DMS53 treated with DMSO at 0.1 percent for 48 hours (cell line): ENCODE results near the gene LYRM4.
"Not testable (repeated sequence)": the region's sequence is repeated elsewhere in the genome, so short reads cannot be mapped to it uniquely, and the experiment has no call there.

Source experiments
- DNase-seq: peaks from one replicate; lab custom pipeline; 2025; ENCODE audit not compliant: unreplicated experiment; lab: John Stamatoyannopoulos, UW

LYRM4 gene

DNA sequence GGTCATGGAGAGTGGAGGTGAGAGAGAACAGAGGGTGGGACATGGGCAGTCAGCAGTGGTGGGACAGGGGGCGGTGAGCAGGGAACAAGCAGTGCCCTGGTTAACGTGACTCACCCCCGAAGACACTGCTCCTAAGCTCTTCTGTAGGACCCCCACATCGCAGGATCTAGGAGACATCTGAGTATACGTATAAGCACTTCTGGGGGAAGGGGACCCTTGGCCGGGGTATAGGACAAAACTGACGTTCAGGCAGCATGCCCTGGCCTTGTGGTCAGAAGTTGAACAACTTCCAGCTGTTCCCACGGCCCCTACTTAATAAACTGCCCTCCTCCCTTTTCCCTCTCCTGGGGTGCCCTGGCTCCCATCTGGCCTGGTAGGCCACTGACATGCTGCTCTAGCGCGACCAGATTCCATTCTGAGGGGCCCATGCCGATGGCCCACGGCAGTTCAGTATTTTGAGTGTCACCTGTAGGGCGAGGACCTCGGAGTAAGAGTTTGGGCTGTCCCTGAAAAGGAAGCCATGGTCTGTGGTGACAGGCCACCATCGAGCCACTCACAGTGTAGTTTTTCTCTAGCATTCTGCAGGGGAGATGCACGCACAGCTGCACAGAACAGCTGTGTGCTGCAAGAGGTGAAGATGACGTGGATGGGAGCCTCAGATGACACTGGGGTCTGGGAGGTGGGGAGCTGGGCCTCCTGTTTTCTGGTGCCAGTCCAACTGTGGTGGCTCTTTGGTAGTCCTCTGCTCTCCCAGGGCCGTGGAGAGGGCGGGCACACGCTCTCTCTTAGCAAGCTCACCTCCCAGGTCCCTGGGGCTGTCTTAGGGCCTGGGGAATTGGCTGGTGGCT, 137.2 kb downstream of the LYRM4 start:
- no peak for DNase-seq

DNA sequence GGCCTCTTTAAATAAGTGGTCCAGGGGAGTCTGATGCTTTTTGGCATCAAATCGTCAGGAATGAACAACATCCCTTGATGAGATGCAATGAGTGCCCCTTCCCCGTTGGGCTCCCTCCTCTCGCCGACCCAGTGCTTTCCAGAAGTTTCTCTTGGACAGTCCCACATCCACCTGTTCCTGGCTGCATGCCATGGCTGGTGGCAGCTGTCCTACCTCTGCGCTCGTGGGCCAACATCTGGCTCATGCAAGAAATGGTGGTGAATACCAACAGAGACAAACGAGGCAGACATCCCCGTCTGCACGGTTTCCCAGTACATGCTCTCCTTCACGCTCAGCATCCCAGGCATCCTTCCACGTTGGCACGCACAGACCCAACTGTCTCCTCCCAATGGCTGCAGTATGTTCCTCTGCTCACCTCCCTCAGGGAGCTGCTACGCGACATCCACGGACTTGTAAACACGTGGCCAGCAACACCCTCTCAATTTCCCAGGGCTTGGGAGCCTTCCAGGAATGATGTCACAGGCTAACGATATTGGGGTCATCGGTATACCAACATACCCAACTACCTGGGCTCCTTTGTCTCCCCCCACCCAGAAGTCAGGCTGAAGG, 138.1 kb downstream of the LYRM4 start:
- no peak for DNase-seq

DNA sequence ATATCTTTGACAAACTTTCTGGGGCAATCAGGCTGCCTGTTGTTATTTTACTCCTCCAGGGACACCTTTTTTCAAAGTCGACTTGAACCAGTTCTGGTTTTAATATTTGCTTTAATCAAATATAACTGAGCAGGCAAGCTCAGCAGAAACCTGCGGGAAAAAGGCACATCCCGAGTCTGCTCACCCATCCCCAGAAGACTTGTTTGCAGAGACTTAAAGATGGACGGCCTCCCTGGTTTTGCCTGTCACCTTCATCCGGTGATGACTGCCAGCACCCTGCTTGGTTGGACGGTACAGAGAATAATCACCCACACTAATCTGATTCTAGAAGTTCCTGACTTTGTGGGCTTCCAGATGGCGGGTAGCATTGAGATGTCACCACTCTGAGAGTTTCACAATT, 138.8 kb downstream of the LYRM4 start:
- no peak for DNase-seq

DNA sequence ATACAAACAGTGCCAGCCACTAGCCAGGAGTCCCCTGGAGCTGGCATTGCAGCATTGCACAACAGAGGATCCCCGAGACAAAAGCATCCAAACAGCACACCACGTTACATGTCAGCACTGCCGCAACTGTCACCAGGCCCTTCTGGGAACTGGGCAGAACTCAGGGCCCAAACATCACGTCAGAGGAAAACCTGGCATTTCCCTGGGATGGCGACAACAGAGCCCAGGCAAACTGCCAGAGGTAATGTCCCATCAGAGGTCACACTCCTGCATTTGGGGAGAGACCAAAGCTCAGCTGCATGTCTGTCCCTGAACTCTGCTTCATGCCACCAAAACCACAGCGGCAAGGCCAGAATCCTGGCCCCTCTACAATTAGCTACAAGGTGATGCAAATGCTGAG, 139.3 kb downstream of the LYRM4 start:
- no peak for DNase-seq

DNA sequence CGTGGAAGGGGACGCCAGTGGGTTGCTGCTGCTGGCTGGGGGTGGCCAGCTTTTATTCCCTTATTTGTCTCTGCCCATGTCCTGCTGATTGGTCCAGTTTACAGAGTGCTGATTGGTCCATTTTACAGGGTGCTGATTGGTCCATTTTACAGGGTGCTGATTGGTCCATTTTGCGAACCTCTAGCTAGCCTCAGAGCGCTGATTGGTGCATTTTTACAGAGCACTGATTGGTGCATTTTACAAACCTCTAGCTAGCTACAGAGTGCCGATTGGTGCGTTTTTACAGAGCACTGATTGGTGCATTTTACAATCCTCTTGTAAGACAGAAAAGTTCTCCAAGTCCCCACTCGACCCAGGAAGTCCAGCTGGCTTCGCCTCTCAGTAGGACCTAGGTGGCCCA, 140.2 kb downstream of the LYRM4 start:
- not testable (repeated sequence) for DNase-seq

DNA sequence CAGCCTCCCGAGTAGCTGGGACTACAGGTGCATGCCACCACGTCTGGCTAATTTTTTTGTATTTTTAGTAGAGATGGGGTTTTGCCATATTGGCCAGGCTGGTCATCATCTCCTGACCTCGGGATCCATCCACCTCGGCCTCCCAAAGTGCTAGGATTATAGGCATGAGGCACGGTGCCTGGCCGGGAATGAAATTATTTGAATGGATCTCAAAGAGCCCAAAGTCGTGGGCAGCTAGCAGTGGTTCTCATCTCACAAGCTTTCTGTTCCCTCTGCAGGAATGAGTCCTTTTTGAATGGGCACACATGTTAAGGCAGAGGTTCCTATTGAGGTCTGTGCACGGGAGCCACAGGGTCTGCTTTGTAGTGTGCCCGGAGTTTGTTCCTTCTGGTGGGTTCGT, 140.7 kb downstream of the LYRM4 start:
- DNase-seq = no peak

DNA sequence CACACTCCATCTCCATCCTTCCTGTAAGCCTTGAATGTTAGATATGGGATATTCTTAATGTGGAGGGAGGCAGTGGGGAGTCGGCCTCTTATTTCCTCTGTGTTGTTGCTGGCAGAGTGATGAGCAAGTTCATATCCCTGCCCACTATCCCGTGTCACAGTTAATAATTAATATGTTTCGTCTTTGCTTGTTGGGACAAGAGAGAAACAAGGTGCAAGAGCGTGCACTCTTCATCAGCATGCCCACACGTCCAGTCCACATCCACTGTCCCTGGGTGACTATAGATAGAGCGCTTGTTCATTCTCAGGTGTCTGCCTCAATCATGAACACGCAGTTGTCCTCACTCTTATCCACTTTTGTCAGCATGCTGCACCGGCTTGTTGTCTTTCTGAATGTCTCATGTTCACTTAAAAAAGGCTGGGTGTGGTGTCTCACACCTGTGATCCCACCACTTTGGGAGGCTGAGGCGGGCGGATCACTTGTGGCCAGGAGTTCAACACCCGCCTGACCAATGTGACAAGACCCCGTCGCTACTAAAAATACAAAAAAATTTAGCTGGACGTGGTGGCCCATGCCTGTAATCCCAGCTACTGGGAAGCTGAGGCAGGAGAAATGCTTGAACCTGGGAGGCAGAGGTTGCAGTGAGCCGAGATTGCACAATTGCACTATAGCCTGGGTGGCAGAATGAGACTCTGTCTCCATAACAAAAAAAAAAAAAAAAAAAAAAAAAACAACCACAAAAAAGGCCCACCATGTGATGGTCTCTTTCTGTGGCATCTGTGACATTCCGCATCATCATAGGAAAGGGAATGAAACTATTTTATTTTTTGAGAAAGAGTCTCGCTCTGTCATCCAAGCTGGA, 141.4 kb downstream of the LYRM4 start:
- peak; percentile 13 for DNase-seq

DNA sequence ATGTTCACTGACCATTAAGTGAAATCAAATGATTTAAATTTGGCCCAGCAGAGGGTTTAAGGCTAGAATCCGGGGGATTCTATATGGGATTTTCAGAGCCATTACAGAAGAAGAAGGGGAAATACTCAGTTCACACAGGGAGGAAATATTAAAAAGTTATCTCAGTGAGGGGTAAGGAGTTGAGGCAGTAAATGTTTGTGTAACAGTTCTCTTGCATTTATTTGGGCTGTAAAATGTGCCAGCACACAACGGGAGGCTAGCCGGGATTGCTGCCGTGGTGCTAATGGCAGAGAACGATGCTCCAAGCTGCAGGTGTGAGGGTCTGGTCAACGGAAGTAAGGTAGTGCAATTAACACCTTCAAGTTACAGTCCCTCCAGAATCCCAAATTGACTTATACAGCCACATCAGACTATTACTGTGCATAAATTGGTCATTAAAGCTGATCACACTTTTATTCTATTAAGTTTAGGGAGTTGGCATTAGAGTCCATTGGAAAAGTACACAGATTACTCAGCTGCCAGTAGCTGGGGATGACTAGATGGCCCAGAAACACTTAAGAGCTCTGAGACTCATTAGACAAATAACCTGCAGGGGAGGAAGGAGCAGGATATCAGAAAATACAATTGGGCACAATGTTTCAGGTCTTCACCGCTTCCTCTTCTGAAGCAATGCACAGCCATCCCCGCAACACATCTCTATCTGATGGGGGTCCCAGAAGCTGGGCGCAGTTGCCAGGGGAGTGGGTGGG, 144.3 kb downstream of the LYRM4 start:
- no peak for DNase-seq

DNA sequence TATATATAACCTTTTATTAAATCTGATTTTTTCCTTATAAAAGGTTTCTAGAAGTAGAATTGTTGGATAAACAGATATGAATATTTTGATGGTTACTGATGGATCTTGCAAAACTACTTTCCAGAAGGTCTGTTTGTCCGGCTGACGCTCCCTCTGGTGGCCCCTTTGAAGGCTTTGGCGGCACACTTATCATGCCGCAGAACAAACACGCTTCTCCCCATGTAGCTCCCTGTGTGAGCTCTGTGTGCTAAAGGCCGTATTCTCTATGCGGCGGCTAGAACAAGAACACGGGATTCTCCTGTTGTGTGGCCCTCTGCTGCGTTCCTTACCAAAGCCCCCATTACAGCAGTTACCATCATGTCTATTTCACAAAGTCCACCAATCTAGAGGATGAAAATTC, 145.6 kb downstream of the LYRM4 start:
- peak; percentile 59 for DNase-seq

DNA sequence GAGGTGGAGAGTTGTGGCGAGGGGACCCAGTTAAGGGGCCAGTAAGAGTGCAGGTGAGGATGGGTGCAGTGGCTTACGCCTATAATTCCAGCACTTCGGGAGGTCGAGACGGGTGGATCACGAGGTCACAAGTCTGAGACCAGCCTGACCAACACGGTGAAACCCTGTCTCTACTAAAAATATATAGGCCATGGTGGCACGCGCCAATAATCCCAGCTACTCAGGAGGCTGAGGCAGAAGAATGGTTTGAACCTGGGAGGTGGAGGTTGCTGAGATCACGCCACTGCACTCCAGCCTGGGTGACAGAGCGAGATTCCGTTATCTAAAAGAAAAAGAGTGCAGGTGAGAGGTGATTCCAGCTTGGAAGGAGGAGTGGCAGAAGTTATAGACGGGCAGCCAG, 147.7 kb downstream of the LYRM4 start:
- no peak for DNase-seq

DNA sequence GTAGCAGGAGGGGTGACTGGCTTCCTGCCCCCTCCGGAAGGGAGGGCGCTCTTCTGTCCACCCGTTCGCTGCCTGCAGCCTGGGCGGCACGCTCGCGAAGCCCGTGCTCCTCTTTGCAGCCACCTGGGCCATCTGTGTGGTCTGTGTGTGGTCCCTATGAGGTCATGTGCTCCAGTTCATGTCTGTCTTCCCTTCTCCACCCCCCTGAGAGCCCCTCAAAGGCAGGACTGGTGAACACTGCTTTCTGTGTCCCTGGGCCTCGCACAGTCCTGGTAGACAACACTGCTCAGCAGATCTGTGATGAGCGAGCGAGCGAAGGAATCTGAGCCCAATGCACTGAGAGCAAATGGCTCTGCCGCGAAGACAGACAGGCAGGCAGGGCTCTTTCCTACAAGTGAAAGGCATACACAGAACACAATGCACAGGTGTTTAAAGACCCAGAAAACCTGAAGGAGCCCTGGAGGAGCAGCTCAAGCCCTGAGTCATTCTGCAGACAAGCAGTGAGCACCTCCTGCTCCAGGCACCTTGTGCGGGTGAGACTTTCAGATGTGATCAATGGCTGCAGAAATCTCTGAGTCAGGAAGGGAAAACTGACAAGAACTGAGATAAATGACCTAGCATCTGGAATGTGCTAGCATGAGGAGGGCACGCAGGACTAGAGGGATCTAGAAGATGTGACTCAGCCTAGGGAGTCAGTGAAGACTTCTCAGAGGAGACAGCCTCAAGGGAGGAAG, 148.5 kb downstream of the LYRM4 start:
- DNase-seq = no peak

DNA sequence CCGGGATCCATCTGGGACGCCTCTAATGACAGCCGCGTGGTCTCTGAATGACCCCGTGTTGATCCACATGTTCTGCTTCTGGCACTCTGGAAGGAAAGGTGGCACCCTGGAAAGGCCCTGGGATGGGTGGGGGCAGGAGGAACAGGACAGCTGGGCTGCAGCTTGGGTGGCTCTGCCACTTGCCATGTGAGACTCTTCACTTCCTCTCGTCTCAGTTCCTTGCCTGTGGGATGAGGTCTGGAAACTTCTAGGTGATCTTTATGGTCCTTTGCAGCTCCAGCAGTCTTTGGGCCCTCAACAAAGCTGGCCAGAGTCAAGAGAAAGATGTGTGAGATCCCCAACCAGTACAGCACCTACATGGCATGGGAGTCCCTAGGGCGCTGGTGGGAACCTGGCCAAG, 149.1 kb downstream of the LYRM4 start:
- DNase-seq = no peak

DNA sequence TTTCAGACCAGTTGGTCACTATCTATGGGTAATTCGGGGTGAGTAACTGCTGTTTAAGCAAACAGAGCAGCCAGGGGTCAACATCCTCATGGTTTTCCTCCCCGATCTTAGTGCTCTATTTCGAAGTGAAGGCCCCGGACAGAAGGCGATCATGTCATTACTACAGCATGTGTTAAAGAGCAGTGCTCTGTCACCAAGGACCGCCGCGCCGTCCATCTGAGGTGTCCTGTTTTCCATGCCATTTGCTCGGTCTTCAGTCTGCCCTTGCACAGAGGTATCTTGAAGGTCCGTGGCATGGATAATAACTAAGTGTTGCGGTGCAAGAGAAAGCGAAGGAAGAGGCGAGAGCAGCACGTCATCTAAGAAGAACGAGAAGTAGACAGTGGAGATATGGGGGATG, 150.5 kb downstream of the LYRM4 start:
- DNase-seq = no peak

DNA sequence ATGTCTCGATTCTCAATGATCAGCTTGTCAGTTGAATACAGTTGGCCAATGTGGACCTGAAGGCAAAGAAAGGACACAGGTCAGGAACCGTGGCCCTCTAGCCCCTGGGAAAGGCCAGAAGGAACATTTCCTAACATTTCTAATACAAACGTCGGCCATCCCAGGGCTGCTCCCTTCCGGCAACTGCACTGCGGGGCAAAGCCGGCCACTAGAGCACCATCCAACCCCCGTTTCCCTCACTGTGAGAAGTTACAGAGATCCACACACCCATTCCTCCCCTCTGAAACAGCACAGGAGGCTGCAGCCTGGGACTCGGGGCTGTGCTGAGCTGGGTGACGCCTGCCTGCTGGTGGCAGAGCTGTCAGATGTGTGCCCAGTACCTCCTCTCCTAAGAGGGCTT, 151.3 kb downstream of the LYRM4 start:
- no peak for DNase-seq

DNA sequence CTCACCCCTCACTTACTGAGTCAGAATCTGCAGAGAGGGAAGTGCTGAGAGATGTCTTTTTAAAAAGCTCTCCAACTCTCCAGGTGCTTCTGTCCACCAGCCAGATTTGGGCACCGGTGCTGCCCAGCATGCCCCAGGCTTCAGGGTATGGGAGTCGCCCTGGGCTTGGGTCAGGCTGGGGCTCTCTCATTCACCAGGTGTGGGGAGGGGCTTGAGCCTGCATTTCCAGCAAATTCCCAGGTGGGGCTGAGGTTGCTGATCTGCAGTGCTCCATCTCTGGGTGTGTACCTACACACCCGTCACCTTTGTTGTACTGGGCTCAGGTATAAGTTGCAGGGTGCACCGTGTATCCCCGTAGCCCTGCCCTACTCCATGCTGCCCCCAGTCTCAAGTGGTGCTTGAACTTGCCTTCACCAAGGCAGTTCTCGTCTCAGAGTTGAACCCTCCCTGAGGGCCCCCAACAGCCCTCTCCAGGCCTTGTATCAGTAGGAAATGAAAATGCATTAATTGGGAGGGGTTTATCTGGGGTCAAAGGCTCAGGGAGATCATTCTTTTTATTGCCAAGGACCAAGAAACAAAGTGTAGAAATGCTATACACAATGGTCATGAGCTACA, 152.1 kb downstream of the LYRM4 start:
- no peak for DNase-seq

DNA sequence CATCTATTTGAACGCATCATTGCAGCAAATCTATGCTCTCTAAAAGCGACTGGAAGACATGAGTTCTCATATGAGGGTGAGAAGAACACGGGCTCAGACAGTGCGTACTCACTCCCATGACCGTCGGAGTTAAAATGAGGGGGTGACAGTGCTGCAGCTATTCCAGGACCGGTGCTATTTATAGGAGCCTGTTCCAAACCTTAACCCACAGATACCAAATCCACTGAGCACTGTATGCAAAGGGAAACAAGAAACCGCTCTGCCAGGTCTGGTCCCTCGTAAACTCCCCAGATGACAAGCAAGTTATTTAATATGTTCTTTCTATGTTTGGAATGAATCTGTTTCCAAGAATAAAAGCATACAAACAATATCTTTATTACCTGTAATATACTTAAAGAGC, 152.7 kb downstream of the LYRM4 start:
- no peak for DNase-seq

DNA sequence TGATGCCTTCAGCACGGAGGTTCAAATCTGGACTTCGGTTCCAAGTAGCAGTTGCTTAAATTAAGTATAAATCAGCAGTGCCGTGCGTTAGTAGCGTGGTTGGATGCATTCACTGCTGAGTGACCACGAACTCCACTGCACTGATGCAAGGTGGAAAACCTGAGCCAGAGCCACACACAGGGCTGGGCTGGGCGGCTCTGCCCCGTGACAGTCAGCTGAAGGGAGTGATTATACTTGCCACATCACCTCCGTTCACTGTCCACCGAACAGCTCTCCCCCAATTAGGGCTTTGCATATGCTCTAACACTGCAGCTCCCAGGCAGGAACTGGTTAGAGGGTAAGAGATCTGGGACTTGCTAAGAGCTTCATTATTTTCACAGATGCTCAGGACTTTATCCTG, 153.4 kb downstream of the LYRM4 start:
- DNase-seq = no peak

DNA sequence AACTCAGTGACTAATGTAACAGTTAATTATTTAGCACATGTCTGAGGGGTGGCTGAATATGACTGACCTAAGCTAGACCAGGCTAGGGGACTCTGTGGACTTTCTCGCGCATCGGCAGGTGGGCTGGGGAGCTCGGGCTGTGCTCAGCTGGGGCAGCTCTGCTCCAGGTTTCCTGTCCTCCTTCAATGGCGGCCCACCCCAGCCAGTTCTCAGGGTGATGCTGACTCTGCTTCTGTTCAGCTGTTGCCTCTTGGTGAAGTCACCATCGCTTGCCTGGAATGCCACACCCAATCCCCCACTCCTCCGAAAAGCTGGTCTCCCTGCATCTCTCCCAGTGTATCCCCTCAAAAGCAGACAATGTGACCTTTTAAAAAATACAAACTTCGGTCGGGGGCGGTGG, 155.6 kb downstream of the LYRM4 start:
- no peak for DNase-seq

DNA sequence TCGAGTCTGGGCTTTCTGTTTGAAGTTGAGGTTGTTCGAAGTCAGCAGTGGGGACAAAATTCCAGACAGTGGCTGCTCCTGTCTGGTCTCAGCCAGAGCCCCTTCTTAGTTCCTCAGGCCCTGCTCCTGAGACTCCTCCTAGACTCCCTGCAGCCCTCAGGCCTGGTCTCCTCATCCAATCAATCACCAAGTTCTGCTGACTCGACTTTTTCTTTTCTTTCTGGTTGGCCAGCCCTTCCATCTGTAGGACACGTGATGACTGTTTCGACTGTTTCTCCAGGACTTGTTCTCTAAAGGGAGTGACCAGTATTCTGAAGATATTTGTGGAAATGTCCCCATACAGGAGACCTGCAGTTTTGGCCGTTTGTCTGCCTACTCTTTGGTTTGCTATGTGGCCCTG, 156.1 kb downstream of the LYRM4 start:
- DNase-seq = no peak

DNA sequence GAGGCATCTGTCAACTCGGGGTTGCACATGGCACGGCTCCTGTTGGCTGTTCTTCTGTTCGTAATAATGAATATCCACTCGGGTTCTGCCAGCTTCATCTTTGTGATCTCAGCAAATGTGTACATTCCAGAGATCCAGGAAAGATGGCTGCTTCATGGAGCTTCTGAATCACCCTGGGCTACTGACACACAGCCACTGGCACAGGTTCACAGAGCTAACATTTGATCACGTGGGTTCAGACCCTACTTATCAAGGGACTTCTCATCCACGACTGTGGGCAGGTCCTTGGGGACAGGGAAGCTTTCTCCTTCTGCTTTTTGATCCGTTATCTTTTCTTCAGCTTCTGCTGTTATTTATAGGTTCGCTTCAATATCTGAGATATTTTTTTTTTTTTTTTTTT, 157.5 kb downstream of the LYRM4 start:
- DNase-seq = no peak
